Measurements from ENCODE around the gene GALNTL6. TPM values are rescaled to one million over a fixed set of nuclear protein-coding genes. Genes with fewer than 3 reads are reported as not detected.

The GALNTL6 gene
- total and polyA plus RNA-seq, 2 donors (not counting 3 experiments of a cell fraction or from before 2014, with no cell fraction given), result not detected

GRCh38 chr4:172651961-172652360, 838.8 kb downstream of the GALNTL6 start:
- H3K4me2 ChIP-seq (ENCODE audit: insufficient read depth, low read length), result no peak overlapping the region
- H3K9me3 ChIP-seq (replicated peaks; ENCODE audit: control insufficient read depth, insufficient read depth, low read length), result no peaks in the 10 kb centered on the region
- no peaks in the 10 kb centered on the region for H4K20me1 ChIP-seq (replicated peaks; ENCODE audit: control insufficient read depth, extremely low read depth, insufficient read depth, low read length)
- H3K79me2 ChIP-seq (ENCODE audit: control insufficient read depth, insufficient read depth, low read length), result no peaks in the 10 kb centered on the region
- no peak overlapping the region for H3K4me3 ChIP-seq (replicated peaks in 1 of 3; ENCODE audit: insufficient read depth in 1 of 3, low read depth in 1 of 3, low read length in 3 of 3)
- H3K27ac ChIP-seq (ENCODE audit: insufficient read depth, low read depth, low read length), result no peak overlapping the region
- no peaks in the 10 kb centered on the region for H3K36me3 ChIP-seq (ENCODE audit: control insufficient read depth in 2 of 2, extremely low read depth in 1 of 2, insufficient read depth in 2 of 2, low read length in 2 of 2)
- ChIA-PET CTCF (no interaction called here), POLR2A (no interaction called here)
- FAIRE-seq (no peak), DNase-seq (ENCODE audit: low read depth, low spot score) (no peak)
- no peaks in the 10 kb centered on the region for H3K27me3 ChIP-seq (ENCODE audit: control insufficient read depth in 2 of 2, insufficient read depth in 2 of 2, low read length in 2 of 2)
- H3K9ac ChIP-seq (replicated peaks; ENCODE audit: extremely low read depth, insufficient read depth, low read length), result no peak overlapping the region
- no TSS peak for BruUV-seq (replicated peaks)
- H3K4me1 ChIP-seq (ENCODE audit: control insufficient read depth, extremely low read depth, insufficient read depth, low read length), result no peaks in the 10 kb centered on the region
- TF ChIP-seq POLR2AphosphoS5 (IDR thresholded peaks at IDR 0.05; ENCODE audit: insufficient read depth, low read depth, low read length) (no peak), EZH2 (IDR thresholded peaks at IDR 0.05; ENCODE audit: borderline replicate concordance, low read depth, low read length, severe bottlenecking) (no peak), GATA2 (IDR thresholded peaks at IDR 0.05; ENCODE audit: insufficient read depth, insufficient read length, low read depth, low read length) (no peak), MYC (IDR thresholded peaks at IDR 0.05; ENCODE audit: low read depth, low read length) (no peak)
- H2AFZ ChIP-seq (ENCODE audit: low read depth, low read length), result no peak overlapping the region
- intact Hi-C loops (cut with micrococcal nuclease), result no loop called here
- dilution Hi-C loops (cut with MboI; ENCODE audit: extremely low pct_ligation_motif_present, low sequenced_read_pairs), result no loop called here
- H3K9me1 ChIP-seq (replicated peaks; ENCODE audit: control insufficient read depth, extremely low read depth, insufficient read depth, low read length), result no peaks in the 10 kb centered on the region

GRCh38 chr4:172652369-172652768, 839.2 kb downstream of the GALNTL6 start:
- H3K9ac ChIP-seq (replicated peaks; ENCODE audit: extremely low read depth, insufficient read depth, low read length), result no peak overlapping the region
- H3K27ac ChIP-seq (ENCODE audit: insufficient read depth, low read depth, low read length), result no peak overlapping the region
- CTCF ChIA-PET, result no interaction called here
- no peaks in the 10 kb centered on the region for H3K27me3 ChIP-seq (ENCODE audit: control insufficient read depth in 2 of 2, insufficient read depth in 2 of 2, low read length in 2 of 2)
- no peaks in the 10 kb centered on the region for H3K9me1 ChIP-seq (replicated peaks; ENCODE audit: control insufficient read depth, extremely low read depth, insufficient read depth, low read length)
- intact Hi-C loops (cut with micrococcal nuclease), result no loop called here
- H2AFZ ChIP-seq (ENCODE audit: low read depth, low read length), result no peak overlapping the region
- dilution Hi-C loops (cut with MboI; ENCODE audit: extremely low pct_ligation_motif_present, low sequenced_read_pairs), result no loop called here
- no TSS peak for BruUV-seq (replicated peaks)
- TF ChIP-seq POLR2A (IDR thresholded peaks at IDR 0.05; ENCODE audit: low read depth, low read length) (no peak), JUN (IDR thresholded peaks at IDR 0.05; ENCODE audit: borderline replicate concordance, insufficient read depth, insufficient read length, low read depth) (no peak), FOS (IDR thresholded peaks at IDR 0.05; ENCODE audit: borderline replicate concordance, insufficient read depth, low read length) (no peak), EZH2 (IDR thresholded peaks at IDR 0.05; ENCODE audit: borderline replicate concordance, low read depth, low read length, severe bottlenecking) (no peak)
- no peak for DNase-seq (ENCODE audit: low read depth, low spot score)
- POLR2A ChIA-PET, result no interaction called here
- H3K9me3 ChIP-seq (replicated peaks; ENCODE audit: control insufficient read depth, insufficient read depth, low read length), result no peaks in the 10 kb centered on the region
- no peak overlapping the region for H3K4me3 ChIP-seq (replicated peaks in 1 of 3; ENCODE audit: insufficient read depth in 1 of 3, low read depth in 1 of 3, low read length in 3 of 3)
- H3K4me2 ChIP-seq (ENCODE audit: insufficient read depth, low read length), result no peak overlapping the region
- no peaks in the 10 kb centered on the region for H4K20me1 ChIP-seq (replicated peaks; ENCODE audit: control insufficient read depth, extremely low read depth, insufficient read depth, low read length)
- no peak for FAIRE-seq
- no peaks in the 10 kb centered on the region for H3K79me2 ChIP-seq (ENCODE audit: control insufficient read depth, insufficient read depth, low read length)
- no peaks in the 10 kb centered on the region for H3K36me3 ChIP-seq (ENCODE audit: control insufficient read depth in 2 of 2, extremely low read depth in 1 of 2, insufficient read depth in 2 of 2, low read length in 2 of 2)
- H3K4me1 ChIP-seq (ENCODE audit: control insufficient read depth, extremely low read depth, insufficient read depth, low read length), result no peaks in the 10 kb centered on the region

All from endothelial cell of umbilical vein (primary cell).